Measurements from ENCODE around the gene ARL3.
"Not testable (repeated sequence)": the region's sequence is repeated elsewhere in the genome, so short reads cannot be mapped to it uniquely, and the experiment has no call there.

Gene ARL3

GRCh38 chr10:102744374-102745051 lies 30.3 kb upstream of the ARL3 start:
- DNase-seq (ENCODE audit: low spot score) = no peak
- TF ChIP-seq CTCF (IDR thresholded peaks at IDR 0.05; ENCODE audit: borderline replicate concordance, control extremely low read depth, extremely low read depth, insufficient read depth, missing control alignments) = no peak
- in situ Hi-C loops (cut with MboI; ENCODE audit: low sequenced_read_pairs, unreplicated experiment) = no loop called here

- DNase-seq (ENCODE audit: low spot score) = peak; percentile 95
- in situ Hi-C loops (cut with MboI; ENCODE audit: low sequenced_read_pairs, unreplicated experiment) = no loop called here
- no peak for TF ChIP-seq CTCF (IDR thresholded peaks at IDR 0.05; ENCODE audit: borderline replicate concordance, control extremely low read depth, extremely low read depth, insufficient read depth, missing control alignments)
Observed at GRCh38 chr10:102743588-102744373, 29.6 kb upstream of the ARL3 start, which contains the start of gene WBP1L. Gene WBP1L (plus strand): TSS chr10:102743948. CDS start chr10:102744054, 106 bp downstream.

GRCh38 chr10:102743078-102743587 lies 28.9 kb upstream of the ARL3 start:
- TF ChIP-seq CTCF (IDR thresholded peaks at IDR 0.05; ENCODE audit: borderline replicate concordance, control extremely low read depth, extremely low read depth, insufficient read depth, missing control alignments) = no peak
- in situ Hi-C loops (cut with MboI; ENCODE audit: low sequenced_read_pairs, unreplicated experiment) = no loop called here
- DNase-seq (ENCODE audit: low spot score) = no peak

- DNase-seq (ENCODE audit: low spot score); in situ Hi-C loops (cut with MboI; ENCODE audit: low sequenced_read_pairs, unreplicated experiment): not testable (repeated sequence)
Observed at GRCh38 chr10:102742313-102742712, 28.1 kb upstream of the ARL3 start.

- DNase-seq (ENCODE audit: low spot score) = no peak
- in situ Hi-C loops (cut with MboI; ENCODE audit: low sequenced_read_pairs, unreplicated experiment) = no loop called here
- TF ChIP-seq CTCF (IDR thresholded peaks at IDR 0.05; ENCODE audit: borderline replicate concordance, control extremely low read depth, extremely low read depth, insufficient read depth, missing control alignments) = no peak
Observed at GRCh38 chr10:102741726-102742237, 27.6 kb upstream of the ARL3 start.

GRCh38 chr10:102740229-102740628 lies 26.0 kb upstream of the ARL3 start:
- in situ Hi-C loops (cut with MboI; ENCODE audit: low sequenced_read_pairs, unreplicated experiment) = no loop called here
- TF ChIP-seq CTCF (IDR thresholded peaks at IDR 0.05; ENCODE audit: borderline replicate concordance, control extremely low read depth, extremely low read depth, insufficient read depth, missing control alignments) = no peak
- DNase-seq (ENCODE audit: low spot score) = no peak

GRCh38 chr10:102738692-102739121 lies 24.5 kb upstream of the ARL3 start:
- no peak for TF ChIP-seq CTCF (IDR thresholded peaks at IDR 0.05; ENCODE audit: borderline replicate concordance, control extremely low read depth, extremely low read depth, insufficient read depth, missing control alignments)
- in situ Hi-C loops (cut with MboI; ENCODE audit: low sequenced_read_pairs, unreplicated experiment) = no loop called here
- no peak for DNase-seq (ENCODE audit: low spot score)

Data from GM13976 (cell line).